ENCODE results near the gene TBKBP1.

- TF ChIP-seq CEBPB (tag; IDR thresholded peaks at IDR 0.05), result no peak
- TF ChIP-seq ZNF609 (CRISPR knock-in tag; IDR thresholded peaks at IDR 0.05; ENCODE audit: borderline replicate concordance), result no peak
- no peak for TF ChIP-seq CTCF (IDR thresholded peaks at IDR 0.05 in 2 of 3, conservative IDR thresholded peaks at IDR 0.05 in 1 of 3; ENCODE audit: insufficient read depth in 2 of 3, low read depth in 1 of 3, low read length in 3 of 3)
- TF ChIP-seq FOXJ3 (CRISPR knock-in tag; IDR thresholded peaks at IDR 0.05), result no peak
- TF ChIP-seq PREB (CRISPR knock-in tag; IDR thresholded peaks at IDR 0.05), result no peak
- no peak for TF ChIP-seq XRCC5 (IDR thresholded peaks at IDR 0.05; ENCODE audit: low read depth, low read length)
These were observed 6.2 kb upstream of the TBKBP1 start for GRCh38 chr17:47687748-47688147.
